Measurements from ENCODE around the gene HDHD3.

GRCh38 chr9:113363336-113363735, 13.4 kb downstream of the HDHD3 start:
- TF ChIP-seq CTCF (conservative IDR thresholded peaks at IDR 0.05 in 1 of 2, IDR thresholded peaks at IDR 0.05 in 1 of 2; ENCODE audit: extremely low read depth in 1 of 2, insufficient read depth in 1 of 2, low read depth in 1 of 2, low read length in 2 of 2) (no peak), EZH2 (IDR thresholded peaks at IDR 0.05; ENCODE audit: borderline replicate concordance, low read length) (no peak)

All from mammary epithelial cell (primary cell).